HG03039 (cell line): ENCODE measurements around the gene TACR1.
"Not testable (repeated sequence)": the region's sequence is repeated elsewhere in the genome, so short reads cannot be mapped to it uniquely, and the experiment has no call there.

Experiments used
- ATAC-seq: cut with Tn5 transposase; IDR thresholded peaks from one replicate; pipeline ENCODE4 v1.9.1; 2021; ENCODE audit warnings: mild to moderate bottlenecking, moderate library complexity; ENCODE audit not compliant: unreplicated experiment

TACR1 gene

DNA sequence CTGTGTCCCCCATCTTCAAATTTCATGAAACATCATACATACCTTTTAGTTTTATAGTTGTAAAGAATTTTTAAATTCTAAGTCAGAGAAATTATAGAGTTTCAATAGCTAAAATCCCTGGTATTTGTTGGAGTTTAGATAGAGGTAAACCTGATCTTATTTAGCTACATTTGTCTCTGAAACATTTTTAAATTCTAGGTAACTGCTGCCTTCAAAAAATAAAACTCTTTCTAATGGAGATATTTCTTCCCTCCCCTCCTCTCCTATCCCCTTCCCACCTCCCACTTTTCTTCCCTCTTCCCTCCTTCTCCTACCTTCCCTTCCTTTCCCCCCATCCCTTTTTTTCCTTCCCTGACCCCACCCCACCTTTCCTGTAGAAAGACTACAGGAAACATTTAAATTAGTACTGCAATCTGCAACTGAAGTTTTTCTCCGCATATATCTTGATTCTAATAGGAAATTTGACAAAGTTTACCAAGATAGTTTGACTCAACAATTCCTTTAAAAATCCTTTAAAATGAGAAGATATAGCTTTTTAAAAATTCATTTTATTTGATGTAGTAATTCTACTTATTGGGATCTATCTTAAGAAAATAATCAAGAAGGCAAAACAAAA is 4.1 kb downstream of the TACR1 start:
- no peak for ATAC-seq

DNA sequence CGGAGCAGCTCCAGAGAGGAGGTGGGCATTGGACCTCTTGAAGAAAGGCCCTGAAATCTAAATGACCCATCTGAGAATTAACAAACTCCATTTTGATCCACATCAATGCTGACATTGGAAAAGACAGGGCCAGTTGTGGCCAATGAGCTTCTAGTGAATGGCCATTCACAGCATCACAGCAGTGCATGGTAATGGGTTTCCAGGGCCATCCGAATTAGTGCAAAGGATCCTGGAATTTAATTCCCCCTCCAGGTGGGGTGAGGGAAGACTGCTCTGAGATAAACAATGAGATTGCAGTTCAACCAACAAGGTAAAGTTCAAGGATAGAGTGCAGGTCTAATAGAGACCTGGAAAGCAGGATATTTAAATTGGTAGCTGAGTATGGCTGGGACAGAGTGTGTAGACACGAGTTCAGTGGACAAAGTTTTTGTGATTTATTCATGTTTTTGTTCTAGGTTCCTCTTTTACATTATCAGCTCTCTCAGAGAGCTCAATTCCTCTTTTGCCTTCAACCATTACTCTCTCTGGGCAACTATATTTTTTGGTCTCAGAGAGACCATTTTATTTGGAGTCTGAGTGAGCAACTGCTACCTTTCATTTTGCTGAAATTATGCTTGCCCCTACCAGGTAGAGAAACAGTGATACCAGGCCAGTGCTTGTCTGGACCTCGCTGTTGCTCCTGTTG is 5.0 kb downstream of the TACR1 start:
- ATAC-seq, result no peak

GRCh38 chr2:75192496-75192895 is 6.8 kb downstream of the TACR1 start:
- ATAC-seq, result no peak

- no peak for ATAC-seq
Measured at GRCh38 chr2:75190271-75190990, 8.9 kb downstream of the TACR1 start.

DNA sequence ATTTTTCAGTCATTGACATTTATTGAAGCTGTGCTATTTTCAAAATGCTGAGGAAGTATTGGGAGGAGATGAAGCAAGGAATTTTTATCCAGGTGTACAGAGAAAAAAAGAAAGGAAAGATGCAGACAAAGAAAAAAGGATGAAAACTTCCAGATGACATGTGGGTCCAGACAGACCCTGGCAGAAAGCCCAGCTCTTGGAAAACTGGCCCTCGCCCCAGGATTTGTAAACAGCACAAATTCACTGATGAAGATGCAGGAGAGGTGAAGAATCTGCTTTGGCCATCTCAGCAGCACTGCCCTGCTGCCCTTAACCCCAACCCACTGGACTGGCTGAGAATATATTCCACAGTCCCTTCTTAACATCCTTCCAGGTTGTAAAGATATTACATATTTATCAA is 12.5 kb downstream of the TACR1 start:
- no peak for ATAC-seq

- no peak for ATAC-seq
Measured at GRCh38 chr2:75182606-75183005, 16.7 kb downstream of the TACR1 start.

- ATAC-seq, result no peak
Measured at GRCh38 chr2:75180476-75180875, 18.8 kb downstream of the TACR1 start.

GRCh38 chr2:75177427-75177826 is 21.9 kb downstream of the TACR1 start:
- no peak for ATAC-seq

GRCh38 chr2:75175456-75175855 is 23.9 kb downstream of the TACR1 start:
- no peak for ATAC-seq

GRCh38 chr2:75174981-75175380 is 24.3 kb downstream of the TACR1 start:
- ATAC-seq, result no peak

DNA sequence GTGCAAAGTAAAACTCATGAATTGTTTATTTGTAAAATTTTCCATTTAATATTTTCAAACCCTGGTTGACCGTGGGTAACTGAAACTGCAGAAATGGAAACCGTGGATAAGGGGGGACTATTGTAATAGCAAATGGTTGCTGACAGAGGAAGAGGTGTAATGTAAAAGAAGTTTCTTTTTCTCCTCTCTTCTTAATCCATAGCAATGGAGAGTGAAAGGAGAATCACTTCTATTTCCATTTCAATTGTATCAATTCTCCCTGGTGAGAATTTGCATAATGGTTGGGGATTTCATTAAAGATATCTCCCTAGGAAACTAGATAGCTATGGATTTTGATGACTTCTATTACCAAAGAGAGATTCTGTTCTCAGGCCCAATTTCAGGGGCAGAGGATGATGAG is 24.8 kb downstream of the TACR1 start:
- ATAC-seq, result no peak

GRCh38 chr2:75173740-75174139 is 25.6 kb downstream of the TACR1 start:
- ATAC-seq, result no peak

- ATAC-seq, result not testable (repeated sequence)
Measured at GRCh38 chr2:75171423-75171822, 27.9 kb downstream of the TACR1 start.

- no peak for ATAC-seq
Measured at GRCh38 chr2:75170889-75171288, 28.4 kb downstream of the TACR1 start.

DNA sequence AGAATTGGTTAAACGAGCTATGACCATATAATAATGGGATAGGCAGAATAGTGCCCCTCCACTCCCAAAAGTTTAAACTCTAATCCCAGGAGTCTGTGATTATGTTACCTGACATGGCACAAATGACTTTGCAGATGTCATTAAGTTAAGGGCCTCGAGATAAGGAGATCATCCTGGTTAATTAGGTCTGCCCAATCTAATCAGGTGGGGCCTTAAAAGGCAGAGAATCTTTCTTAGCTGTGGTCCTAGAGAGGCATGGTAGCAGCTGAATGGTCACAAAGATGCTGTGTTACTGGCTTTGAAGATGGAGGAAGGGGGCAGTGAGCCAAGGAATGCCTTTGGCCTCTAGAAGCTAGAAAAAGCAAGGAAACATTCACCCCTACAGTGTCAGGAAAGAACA is 31.1 kb downstream of the TACR1 start:
- ATAC-seq, result no peak

- ATAC-seq, result no peak
Measured at GRCh38 chr2:75166491-75166890, 32.8 kb downstream of the TACR1 start.

- no peak for ATAC-seq
Measured at GRCh38 chr2:75162897-75163296, 36.4 kb downstream of the TACR1 start.

GRCh38 chr2:75162259-75162658 is 37.1 kb downstream of the TACR1 start:
- no peak for ATAC-seq

DNA sequence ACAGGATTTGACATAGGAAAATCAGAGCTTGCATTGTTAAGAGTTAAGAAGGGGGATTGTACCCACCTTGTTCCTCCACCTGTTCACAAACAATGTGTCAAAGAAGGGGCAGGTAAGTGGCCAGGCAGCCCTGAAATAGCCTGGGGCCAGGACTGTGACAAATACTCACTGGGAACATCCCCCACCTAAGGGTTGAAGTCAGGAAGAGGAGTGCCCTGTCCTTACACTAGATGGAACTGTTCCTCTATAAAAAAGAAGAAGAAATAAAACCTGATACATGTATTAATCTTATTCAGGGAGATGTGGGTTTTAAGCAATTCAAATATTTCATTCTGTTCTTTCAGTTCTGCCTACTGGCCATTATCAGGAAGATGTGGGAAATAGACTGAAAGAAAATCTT is 41.9 kb downstream of the TACR1 start:
- no peak for ATAC-seq

DNA sequence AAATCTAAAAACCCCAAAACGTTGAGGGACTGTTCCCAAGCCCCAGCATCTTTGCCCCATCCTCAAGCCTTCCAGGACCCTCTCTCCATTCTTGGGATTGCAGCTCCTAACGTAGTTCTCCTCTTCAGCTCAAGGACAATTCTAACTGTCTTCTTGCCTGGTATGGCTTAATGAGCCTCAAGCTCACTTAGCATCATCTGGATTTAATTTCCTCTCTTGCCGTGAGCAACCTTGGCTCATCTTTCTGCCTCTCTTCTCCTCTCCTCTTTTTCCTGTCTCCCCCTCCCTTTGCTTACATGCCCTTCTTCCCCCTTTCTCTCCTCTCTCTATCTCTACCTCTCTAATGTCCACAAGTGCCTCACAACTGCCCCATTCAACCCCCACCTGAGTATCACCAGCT is 44.2 kb downstream of the TACR1 start:
- ATAC-seq, result no peak

GRCh38 chr2:75153221-75153620 is 46.1 kb downstream of the TACR1 start:
- ATAC-seq, result no peak

- ATAC-seq, result not testable (repeated sequence)
Measured at GRCh38 chr2:75152243-75152642, 47.1 kb downstream of the TACR1 start.
